HG03103 (cell line): ENCODE results near the gene MICAL3.

ENCODE experiments used
- ATAC-seq: cut with Tn5 transposase; IDR thresholded peaks from one replicate; pipeline ENCODE4 v1.9.1; 2021; ENCODE audit warnings: low read depth; ENCODE audit not compliant: unreplicated experiment

MICAL3 gene

DNA sequence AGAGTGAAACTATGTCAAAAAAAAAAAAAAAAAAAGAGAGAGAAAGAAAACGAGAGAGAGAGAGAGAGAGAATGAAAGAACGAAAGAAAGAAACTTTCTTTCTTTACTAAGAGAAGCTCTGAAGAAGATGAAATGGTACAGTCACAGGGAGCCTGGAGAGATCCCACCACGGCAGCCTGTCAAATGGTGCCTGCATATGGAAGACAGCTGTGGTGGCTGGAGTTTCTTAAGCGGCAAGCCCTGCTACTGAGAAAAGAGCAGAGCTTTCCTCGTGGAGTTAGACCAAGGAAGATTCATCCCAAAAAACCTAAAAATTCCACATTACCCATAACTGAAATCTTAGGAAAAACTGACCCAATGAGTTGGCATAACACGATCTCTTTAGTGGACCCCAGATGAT is 66.7 kb downstream of the MICAL3 start:
- no peak for ATAC-seq

DNA sequence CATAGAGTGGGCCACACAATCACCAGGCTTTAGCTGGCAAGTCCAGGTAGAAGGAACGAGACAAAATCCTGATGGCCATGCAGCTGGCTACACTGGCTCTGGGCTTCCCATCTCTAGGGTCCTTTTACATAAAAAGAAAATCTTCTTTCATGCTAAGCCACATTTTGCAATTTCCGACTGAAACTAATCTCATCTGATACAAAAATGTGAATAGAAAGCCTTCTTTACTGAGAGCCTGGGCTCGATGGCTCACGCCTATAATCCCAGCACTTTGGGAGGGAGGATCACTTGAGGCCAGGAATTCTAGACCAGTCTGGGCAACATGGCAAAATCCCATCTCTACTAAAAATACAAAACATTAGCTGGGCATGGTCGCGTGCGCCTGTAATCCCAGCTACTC is 67.2 kb downstream of the MICAL3 start:
- ATAC-seq = no peak

DNA sequence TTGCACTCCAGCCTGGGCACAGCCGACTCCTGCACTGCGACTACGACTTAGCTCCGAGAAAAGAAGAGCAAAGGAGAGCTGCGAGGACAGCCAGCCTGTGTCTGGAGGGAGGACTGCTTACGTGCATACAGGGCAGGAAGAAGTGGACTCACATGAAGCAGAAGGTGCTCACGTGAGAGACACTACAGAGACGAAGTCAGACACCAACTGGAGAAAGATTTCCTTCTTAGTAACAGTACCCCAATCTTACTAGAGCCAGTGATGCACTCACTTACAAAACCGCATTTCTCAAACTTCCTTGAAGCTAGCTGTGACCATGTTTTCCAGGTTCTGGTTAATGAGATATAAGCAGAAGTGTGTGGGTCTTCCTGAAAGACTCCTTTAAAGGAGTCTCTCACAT is 67.7 kb downstream of the MICAL3 start:
- no peak for ATAC-seq

DNA sequence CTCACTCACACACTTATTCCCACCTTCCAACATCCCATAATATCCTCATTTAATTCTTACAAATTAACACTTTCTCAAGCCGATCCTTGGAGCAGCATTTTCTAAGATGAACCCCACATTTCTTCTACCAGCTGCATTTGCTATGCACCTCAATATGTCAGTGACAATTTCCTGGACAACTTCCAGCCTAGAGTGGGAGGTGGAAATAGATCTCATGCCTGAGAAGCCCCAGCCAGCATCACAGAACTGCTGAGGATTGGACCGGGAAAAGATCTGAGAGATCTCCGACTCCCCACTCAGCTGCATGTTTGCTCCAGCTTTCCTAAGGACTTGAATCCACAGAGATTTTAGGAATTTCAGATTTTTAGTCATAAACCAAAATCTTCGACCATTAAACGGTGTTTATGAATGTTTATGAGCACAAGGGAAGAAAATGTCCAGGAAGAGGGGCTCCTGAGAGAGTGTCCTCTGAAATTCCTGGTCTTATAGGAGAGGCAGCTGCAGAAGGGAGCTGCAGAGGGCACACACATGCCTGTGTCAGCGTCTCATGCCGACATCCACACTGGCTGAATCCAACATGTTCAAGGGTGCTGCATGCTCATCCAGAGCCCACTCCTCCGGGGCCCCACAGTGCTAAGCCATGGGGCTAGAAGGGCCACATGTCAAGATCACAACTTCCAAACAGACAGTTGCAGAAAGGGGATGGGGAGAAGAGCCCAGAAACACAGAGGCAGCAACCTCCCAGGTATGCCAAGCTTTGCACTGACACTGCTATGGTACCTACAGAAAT is 68.6 kb downstream of the MICAL3 start:
- no peak for ATAC-seq

DNA sequence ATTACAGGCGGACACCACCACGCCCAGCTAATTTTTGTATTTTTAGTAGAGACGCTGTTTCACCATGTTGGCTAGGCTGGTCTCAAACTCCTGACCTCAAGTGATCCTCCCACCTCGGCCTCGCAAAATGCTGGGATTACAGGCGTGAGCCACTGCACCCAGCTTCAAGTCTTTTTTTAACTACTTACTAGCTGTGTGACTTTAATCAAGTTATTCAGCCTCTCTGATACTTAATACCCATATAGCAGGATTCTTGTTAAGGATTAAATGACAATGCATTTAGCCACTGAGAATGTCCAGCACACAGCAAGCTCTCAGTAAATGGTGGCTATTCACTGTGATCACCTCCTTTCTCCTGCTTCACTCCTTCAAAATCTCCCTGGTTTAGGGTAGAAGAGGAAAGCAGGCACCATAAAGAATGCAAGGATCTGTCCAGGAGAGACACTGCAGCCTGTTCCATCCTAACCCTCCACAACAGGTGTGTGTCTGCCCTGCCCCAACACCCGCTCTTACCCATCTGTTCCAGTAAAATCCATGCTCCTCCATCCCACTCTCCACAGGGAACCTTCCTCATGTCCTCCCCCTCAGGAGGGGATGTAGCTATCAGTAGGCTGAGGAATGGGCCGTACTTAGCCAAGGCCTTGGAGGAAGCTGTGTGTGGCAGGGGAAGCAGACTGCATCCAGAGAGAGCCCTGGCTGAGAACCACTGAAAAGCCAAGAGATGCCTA is 69.3 kb downstream of the MICAL3 start:
- no peak for ATAC-seq

DNA sequence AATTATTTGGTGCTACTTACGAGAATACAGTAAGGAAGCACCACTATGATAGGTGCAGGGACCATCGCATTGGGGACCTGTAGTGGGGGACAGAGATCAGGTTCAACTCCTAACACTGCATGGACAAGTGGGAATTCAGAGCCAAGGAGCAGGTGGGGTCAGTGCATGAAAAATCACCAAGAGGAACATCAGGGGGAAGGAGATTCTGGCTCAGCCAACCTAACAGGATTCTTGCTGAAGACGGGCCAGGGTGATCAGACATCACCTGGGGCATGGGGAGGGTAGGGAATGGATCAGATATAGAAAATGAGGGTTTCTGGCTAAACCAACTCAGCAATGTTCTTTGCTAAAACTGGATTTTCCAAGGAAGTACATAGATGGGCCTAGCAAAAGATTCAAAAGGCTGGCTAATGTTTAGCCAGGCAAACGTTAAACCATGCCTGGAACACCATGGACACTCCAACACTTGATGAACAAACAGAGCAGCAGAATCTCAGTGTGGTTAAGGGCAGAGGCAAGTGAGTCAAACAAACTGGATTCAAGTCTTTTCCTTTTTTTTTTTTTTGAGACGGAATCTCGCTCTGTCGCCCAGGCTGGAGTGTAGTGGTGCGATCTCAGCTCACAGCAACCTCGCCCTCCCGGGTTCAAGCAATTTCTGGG is 70.0 kb downstream of the MICAL3 start:
- ATAC-seq = no peak

DNA sequence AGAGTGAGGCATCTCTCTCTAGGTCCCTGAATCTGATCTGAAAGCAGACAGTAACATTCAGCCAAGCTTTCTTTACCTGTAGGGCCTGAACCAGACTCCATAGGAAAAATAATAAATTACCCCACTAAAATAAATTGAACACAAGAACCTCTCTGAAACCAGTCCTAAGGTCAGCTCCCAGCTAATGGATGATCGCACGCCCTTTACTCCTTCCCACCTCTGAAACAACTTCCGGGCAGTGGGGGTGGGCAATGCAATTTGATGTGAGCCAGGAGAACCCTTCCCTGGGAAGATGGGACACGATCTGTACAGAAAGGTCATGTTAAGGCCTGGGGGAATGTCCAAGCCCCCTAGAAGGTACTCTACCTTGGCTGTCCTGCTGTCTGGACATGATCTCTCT is 71.2 kb downstream of the MICAL3 start:
- no peak for ATAC-seq

DNA sequence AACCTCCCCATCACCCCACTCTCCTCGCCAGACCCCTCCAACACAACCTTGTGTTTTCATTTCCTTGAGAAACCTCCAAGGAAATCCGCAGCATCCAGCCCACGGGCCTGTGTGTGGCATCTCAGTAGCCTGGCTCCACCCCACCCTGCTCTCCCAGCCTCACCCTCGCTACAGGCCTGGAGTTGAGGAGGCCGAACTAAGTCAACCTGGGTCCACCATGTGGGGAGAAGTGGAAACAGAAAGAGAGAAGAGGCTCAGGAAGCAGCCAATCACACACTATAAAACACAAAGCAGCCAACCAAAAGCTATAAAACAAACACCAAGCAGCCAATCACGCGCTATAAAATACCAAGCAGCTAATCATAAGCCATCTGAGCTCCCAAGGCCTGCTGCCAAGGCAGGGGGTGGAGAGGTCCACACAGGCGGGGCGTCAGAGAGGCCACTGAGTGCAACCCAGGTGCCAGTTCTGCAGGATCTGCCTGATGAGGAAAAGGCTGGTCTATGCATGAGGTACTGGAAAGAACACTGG is 72.0 kb downstream of the MICAL3 start:
- no peak for ATAC-seq

DNA sequence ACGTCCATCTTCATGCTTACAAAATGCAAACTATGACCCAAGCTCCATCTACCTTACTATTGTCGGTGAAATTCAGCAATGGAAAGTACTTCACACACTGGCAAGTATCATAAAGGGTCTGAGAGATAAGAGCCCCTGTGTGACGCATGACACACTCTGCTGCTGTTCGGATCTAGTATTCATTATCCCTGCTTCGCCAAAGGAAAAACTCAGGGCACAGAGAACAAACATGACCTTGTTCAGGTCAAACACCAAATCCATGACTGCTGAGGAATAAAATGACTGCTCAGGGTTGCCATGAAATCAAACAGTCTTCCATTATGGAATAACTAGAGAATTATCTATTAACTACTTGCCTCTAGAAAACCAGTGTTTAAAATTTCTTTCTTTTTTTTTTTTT is 73.0 kb downstream of the MICAL3 start:
- no peak for ATAC-seq

DNA sequence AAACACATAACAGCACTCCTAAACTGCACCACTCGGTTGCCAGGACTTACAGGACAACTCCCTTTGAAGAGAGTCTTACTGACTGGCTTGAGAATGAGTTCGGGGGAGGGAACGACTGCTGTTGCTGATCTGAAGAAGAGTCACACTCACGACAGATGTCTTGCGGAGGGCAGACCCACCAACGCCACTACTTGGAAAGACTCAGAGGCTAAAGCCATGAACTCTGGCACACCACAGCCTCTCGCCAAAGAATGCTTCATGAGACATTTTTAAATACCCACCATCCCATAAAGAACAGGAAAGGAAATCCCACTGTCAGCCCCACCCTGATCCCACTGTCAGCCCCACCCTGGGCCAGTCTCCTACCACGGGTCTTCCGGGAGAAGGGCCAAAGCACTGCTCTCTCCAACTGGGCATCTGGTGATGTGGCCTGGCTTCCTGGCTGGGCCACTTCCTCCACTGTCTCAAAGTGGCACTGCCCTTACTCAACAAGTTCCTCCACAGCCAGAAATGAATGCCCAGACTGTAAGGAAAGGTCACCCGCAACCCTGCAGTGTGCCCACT is 73.6 kb downstream of the MICAL3 start:
- ATAC-seq = no peak

DNA sequence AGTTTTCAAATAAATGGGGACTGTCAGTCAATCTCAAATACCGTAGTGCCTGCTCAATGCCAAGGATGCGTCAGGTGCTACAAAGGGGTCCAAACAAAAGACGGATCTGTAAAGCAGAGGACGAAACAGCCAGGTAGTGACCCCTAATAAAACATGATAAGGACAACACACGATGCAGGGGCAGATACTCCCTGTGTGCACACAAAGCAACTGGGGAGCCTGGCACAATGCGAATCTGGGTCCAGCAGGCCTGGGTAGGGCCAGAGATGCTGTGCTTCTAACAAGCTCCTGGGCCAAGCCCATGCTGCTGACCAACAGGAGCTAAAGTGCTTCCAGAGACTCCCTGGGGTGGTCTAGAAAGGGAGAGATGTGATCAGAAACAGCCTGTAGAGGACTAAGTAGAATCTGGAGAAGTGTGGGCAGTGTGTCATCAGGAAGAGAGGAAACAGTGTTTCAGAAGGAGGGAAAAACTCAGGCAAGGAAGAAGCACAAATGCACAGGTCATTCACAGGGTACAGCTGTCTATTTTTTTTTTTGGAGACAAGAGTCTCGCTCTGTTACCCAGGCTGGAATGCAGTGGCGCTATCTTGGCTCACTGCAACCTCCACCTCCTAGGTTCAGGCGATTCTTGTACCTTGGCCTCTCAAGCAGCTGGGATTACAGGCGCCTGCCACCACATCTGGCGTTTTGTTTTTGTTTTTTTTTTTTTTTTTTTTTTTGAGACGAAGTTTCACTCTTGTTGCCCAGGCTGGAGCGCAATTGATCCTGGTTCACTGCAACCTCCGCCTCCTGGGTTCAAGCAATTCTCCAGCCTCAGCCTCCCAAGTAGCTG is 74.5 kb downstream of the MICAL3 start:
- ATAC-seq = no peak

DNA sequence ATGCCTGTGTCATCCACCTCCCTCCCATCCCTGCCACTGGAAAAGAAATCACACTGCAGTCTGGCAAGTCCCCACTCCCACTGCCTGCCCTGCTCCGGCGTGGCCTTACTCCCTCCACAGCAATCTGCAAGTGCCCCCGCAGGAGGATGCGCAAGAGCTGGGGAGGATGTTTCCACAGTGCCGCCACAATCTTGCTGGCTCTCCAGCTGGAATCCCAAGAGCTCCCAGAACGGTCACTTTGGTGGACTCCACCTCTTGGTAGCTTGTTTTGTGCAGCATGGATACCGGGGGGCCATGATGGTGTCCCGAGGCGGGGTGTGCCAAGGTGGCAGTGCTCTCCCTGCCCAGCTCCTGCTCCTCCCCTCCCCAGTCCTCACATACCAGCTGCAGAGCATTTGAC is 76.3 kb downstream of the MICAL3 start:
- no peak for ATAC-seq

DNA sequence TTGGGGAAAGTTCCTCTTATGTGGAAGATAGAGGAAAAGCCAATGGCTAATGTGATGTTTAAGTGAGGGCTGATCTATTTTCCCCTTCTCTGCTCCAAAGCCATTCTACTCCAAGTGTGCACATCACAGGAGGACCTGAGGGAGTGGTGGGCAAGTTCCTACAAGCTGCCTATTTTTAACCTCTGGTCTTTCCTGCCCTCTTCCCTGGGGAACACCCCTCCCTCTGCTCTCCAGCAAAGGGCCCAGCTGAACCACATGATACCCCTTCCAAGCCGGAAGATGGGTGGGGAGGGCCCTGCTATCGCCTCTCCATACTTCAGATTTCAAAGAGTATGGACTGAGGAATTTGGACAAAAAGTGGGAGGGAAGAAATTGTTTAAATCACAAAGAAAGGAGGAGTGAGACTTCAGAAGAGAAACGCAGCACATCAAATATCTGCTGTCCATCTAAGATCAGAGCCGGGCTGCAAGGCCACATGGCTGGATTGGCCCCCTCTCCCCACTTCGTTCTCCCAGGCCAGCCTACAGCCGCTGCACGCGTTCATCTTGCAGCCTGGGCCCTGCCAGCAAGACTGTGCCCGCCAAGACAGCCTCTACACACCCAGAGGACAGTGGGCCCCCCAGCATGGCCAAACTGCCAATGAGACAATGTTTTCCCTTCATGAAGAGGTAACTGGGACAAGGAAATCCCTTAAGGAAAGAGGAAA is 77.5 kb downstream of the MICAL3 start:
- ATAC-seq = no peak

DNA sequence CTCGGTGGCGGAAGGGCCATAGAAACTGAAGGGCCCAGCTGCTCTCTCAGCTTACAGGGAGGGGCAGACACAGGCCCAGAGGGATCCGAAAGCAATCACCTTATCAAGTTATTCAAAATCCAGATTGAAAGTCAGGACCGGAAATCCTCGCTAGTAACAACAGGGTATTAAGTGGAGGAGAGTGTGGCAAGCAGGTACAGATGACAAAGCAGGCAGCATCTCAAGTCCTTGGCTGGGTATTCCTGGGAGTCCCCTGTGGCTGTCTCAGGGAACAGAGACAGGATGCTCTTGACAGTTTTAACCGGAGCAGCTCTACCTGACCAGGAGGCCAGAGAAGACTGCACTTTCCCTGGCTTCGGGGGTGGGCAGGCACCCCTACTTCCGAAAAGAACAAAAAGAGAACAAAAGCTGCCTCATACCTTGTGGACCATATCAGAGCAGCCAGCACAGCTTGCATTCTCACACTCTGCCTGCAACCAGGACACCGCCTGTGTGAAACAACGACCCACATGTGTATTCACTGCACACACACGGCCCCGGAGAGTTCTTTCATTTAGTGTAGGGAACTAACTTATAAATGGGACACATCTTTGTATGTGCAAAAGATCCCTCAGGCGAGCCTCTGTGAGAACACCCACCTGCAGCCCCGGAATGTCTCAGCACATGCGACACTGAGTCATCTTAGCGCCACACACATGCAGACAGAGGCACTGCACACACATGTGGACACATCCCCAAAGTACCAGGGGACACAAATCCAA is 78.3 kb downstream of the MICAL3 start:
- no peak for ATAC-seq

DNA sequence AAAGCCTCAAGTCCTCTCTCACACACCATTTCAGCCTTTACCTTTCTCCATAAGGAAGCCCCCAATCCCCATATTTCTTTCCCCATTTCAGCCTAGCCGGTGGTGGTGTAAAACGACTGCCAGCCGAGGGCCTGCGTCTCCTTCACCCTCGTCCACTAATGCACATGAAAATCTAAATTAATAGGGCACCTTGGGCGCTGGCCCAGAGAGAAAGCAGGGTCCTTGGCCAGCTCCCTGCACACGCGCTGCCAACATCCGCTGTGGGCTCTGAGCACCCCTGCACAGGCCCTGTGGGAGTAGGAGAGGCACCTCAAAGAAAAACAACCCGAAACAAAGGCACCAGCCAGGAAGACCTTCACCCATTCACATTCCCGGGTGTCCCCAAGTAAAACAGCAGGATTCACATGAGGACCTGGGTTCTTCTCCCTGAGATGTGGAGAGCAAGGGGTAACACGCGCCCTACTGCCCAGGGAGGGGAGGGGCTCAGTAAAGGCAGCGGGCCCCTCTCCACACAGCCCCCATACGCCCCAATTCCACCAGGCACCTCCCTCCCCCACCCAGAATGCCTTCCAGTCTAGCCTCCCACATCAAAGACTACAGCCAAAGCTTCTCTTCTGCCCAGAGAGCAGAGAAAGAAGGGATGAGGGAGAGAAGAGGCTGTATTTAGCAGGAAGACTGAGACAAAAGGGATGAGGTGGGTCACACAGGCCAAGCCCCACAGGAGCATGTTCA is 79.0 kb downstream of the MICAL3 start:
- ATAC-seq = no peak

DNA sequence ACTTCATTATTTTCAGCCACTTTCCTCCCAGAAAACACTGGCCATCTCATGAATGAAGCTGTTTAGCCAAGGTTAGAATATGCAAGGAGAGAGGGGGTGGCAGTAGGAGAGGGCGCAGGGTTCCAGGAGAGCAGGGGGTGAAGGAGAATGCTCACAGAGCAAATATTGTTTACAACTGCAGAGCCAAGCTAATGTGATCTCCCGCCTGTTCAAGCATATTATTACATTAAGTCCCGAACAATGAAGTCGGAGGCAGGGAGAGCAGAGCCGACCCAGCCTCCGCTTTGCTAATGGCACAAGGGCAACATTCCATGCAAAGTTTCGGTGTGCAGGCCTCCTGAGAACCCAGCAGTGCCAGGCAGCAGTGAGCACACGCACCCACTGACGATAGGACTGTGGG is 80.1 kb downstream of the MICAL3 start:
- no peak for ATAC-seq

DNA sequence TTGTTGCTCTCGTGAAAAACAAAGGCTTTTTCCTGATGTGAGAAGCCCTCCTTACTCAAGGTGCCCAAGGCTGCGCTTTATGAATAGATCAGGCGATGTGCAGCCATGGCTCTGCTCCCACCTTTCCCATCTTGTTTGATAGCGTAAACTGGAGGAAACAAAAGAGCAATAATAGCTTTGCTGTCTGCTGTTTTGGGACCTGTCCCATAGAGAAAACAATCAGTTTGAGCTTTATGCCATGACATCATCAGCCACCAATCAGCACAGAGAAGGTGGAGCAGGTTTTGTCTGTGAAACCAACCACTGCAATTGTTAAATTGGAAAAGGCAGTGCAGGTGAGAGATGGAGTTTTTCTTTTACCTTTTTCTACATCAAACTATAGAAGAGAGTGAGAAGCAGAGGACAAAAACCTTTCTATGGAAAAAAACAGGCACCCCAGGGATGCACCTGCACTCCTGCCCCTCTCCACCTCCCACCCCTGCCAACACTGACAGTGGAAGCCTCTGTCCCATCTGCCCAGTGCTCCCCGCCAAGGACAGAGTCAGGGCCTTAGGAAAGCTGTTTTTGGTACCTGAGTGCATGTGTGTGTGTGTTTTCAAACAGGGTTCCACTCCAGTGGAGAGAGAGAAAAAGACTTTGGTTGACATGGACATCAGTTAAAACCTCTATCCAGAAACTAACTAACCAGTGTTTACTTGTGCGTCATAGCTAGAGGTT is 80.7 kb downstream of the MICAL3 start:
- ATAC-seq = no peak

DNA sequence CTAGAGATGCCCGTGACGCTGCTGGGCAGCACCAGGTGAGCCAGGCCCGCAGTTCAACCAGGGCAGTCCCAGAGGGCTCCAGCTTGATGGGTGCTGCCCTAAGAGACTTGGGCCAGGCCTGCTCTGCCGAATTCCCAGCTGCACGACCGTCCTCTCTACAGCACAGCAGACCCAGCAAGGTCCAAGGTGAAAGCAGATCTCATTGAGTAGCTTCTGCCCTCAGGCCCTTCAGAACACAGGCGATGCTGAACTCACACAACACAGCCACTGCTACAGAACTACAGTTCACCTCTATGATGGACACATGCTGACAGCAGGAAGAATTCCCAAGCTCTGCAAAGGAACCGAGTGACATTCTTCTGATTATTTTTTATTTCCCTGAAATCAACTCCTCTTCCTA is 81.6 kb downstream of the MICAL3 start:
- ATAC-seq = no peak
